NCI-H526 treated with DMSO at 0.1 percent for 48 hours (cell line): Measurements from ENCODE around the gene TMEM135.

ENCODE experiments used
- DNase-seq: peaks from one replicate; lab custom pipeline; 2025; lab: John Stamatoyannopoulos, UW

Gene TMEM135

GRCh38 chr11:87198266-87198881 is 160.6 kb downstream of the TMEM135 start:
- DNase-seq = no peak

GRCh38 chr11:87201376-87201775 is 163.6 kb downstream of the TMEM135 start:
- DNase-seq = no peak

GRCh38 chr11:87203907-87204602 is 166.3 kb downstream of the TMEM135 start:
- DNase-seq = no peak

- no peak for DNase-seq
Observed at GRCh38 chr11:87212891-87213290, 175.2 kb downstream of the TMEM135 start.

- DNase-seq = no peak
Observed at GRCh38 chr11:87213444-87213843, 175.7 kb downstream of the TMEM135 start.

GRCh38 chr11:87215236-87215635 is 177.5 kb downstream of the TMEM135 start:
- no peak for DNase-seq

GRCh38 chr11:87219266-87219665 is 181.5 kb downstream of the TMEM135 start:
- DNase-seq = no peak

- DNase-seq = no peak
Observed at GRCh38 chr11:87223816-87224215, 186.1 kb downstream of the TMEM135 start.

- DNase-seq = no peak
Observed at GRCh38 chr11:87224486-87224885, 186.8 kb downstream of the TMEM135 start.

- DNase-seq = no peak
Observed at GRCh38 chr11:87228820-87229219, 191.1 kb downstream of the TMEM135 start.

- no peak for DNase-seq
Observed at GRCh38 chr11:87230995-87231394, 193.3 kb downstream of the TMEM135 start.

GRCh38 chr11:87232320-87232719 is 194.6 kb downstream of the TMEM135 start:
- DNase-seq = no peak

- no peak for DNase-seq
Observed at GRCh38 chr11:87235366-87235765, 197.6 kb downstream of the TMEM135 start.

GRCh38 chr11:87236368-87236767 is 198.6 kb downstream of the TMEM135 start:
- no peak for DNase-seq

GRCh38 chr11:87239001-87239400 is 201.3 kb downstream of the TMEM135 start:
- no peak for DNase-seq

- no peak for DNase-seq
Observed at GRCh38 chr11:87239531-87239930, 201.8 kb downstream of the TMEM135 start.

- DNase-seq = no peak
Observed at GRCh38 chr11:87251560-87251959, 213.8 kb downstream of the TMEM135 start.

- DNase-seq = no peak
Observed at GRCh38 chr11:87252869-87253268, 215.1 kb downstream of the TMEM135 start.

- no peak for DNase-seq
Observed at GRCh38 chr11:87254562-87254961, 216.8 kb downstream of the TMEM135 start.

GRCh38 chr11:87255589-87255988 is 217.9 kb downstream of the TMEM135 start:
- DNase-seq = no peak

GRCh38 chr11:87256694-87257340 is 219.1 kb downstream of the TMEM135 start:
- DNase-seq = no peak

- no peak for DNase-seq
Observed at GRCh38 chr11:87258171-87258833, 220.6 kb downstream of the TMEM135 start.

GRCh38 chr11:87259736-87260135 is 222.0 kb downstream of the TMEM135 start:
- DNase-seq = no peak
